Right atrium auricular region (tissue), 2 donors: ENCODE data around the gene HDX. TPM values are rescaled to one million over a fixed set of nuclear protein-coding genes. Genes with fewer than 3 reads are reported as not detected.
"Not testable (repeated sequence)": the region's sequence is repeated elsewhere in the genome, so short reads cannot be mapped to it uniquely, and the experiment has no call there.

ENCODE experiments used
- DNase-seq: peaks from one replicate; pipeline ENCODE4 v3.0.0-alpha.2; 2019; ENCODE audit warnings: low spot score
- H3K27ac ChIP-seq, 2 donors: fragments of 200-600 bp; sonication (generic); 1 replicate in 1 of 2; 2 replicates in 1 of 2; pipeline ENCODE4 v1.5.1; 2016 to 2019
- H3K27me3 ChIP-seq, 2 donors: fragments of 200-600 bp; sonication (generic); one replicate each; pipeline versions ENCODE4 v1.5.1 to v1.6.0; 2017 to 2019
- H3K36me3 ChIP-seq: fragments of 200-600 bp; sonication (generic); one replicate; pipeline ENCODE4 v1.5.1; 2016
- H3K4me1 ChIP-seq, 2 donors: fragments of 200-600 bp; sonication (generic); one replicate each; pipeline versions ENCODE4 v1.5.1 to v1.6.0; 2017 to 2019
- H3K4me3 ChIP-seq, 2 donors: fragments of 200-600 bp; sonication (generic); 1 replicate in 1 of 2; 2 replicates in 1 of 2; pipeline ENCODE4 v1.5.1; 2017 to 2019; ENCODE audit warnings: mild to moderate bottlenecking in 1 of 2, moderate library complexity in 1 of 2
- H3K9me3 ChIP-seq, 2 donors: fragments of 200-600 bp; sonication (generic); one replicate each; pipeline ENCODE4 v1.5.1; 2019
- total RNA-seq, 2 donors: library from RNA; depleted of rRNA; stranded (reverse); fragments of >200 nt; gene quantifications; one replicate each; pipeline ENCODE4 v1.1.0, GENCODE V29; 2016
- TF ChIP-seq, protein P1 (sequence below), 2 donors: fragments of 200-600 bp; sonication (generic); IDR thresholded peaks; one replicate each; pipeline ENCODE4 v1.5.1; 2019; ENCODE audit warnings: antibody characterized with exemption in 2 of 2

HDX gene
- total RNA-seq, 2 donors from 2014 or later, result 2.9 to 3.0 TPM

DNA sequence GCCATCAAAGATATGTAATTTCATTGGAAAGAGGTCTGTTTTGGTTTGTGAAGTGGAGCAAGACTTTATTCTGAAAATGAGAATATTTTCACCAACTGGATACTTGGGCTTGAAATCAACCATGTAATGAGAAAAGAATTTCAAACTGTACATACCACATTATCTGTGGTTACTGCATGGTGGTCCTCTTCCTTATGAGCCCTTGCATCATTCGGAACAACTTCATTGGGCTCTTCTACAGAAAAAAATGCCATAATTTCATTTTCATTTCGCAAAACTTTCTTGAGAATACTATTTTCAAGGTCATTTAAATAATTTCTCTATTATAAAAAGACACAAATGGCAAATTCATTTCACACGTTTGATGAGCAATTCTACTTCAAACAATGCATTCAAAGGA is 165.6 kb downstream of the HDX start:
- Histone ChIP-seq H3K9me3 (no peaks in the 10 kb centered on the region), H3K4me1 (no peaks in the 10 kb centered on the region), H3K4me3 (no peak overlapping the region), H3K36me3 (no peaks in the 10 kb centered on the region), H3K27ac (no peak overlapping the region), H3K27me3 (no peaks in the 10 kb centered on the region)
- TF ChIP-seq, protein P1, sequence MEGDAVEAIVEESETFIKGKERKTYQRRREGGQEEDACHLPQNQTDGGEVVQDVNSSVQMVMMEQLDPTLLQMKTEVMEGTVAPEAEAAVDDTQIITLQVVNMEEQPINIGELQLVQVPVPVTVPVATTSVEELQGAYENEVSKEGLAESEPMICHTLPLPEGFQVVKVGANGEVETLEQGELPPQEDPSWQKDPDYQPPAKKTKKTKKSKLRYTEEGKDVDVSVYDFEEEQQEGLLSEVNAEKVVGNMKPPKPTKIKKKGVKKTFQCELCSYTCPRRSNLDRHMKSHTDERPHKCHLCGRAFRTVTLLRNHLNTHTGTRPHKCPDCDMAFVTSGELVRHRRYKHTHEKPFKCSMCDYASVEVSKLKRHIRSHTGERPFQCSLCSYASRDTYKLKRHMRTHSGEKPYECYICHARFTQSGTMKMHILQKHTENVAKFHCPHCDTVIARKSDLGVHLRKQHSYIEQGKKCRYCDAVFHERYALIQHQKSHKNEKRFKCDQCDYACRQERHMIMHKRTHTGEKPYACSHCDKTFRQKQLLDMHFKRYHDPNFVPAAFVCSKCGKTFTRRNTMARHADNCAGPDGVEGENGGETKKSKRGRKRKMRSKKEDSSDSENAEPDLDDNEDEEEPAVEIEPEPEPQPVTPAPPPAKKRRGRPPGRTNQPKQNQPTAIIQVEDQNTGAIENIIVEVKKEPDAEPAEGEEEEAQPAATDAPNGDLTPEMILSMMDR (IDR thresholded peaks at IDR 0.05), result no peak
- no peak for DNase-seq

DNA sequence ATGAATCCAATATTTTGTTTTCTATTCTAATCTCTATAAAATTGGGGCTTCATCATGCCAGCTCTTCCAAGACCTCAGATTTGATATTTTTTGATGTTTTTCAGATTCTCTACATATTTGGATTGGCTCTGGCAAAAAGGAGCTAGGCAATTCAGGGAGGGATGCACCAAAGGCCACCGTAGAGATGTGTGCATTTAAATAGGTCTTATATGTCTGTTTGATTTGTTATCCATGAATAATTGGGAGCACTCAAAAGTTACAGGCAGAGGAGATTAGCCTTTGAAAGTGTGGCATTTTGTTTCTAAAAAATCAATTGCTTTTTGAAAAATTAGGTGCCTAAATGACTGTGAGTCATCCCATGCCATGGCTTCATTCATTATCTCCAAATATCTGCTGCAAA is 167.1 kb downstream of the HDX start:
- H3K27ac ChIP-seq, result no peak overlapping the region
- DNase-seq, result no peak
- no peaks in the 10 kb centered on the region for H3K4me1 ChIP-seq
- TF ChIP-seq, protein P1 (IDR thresholded peaks at IDR 0.05), result no peak
- H3K27me3 ChIP-seq, result no peaks in the 10 kb centered on the region
- H3K4me3 ChIP-seq, result no peak overlapping the region
- H3K9me3 ChIP-seq, result no peaks in the 10 kb centered on the region
- no peaks in the 10 kb centered on the region for H3K36me3 ChIP-seq

DNA sequence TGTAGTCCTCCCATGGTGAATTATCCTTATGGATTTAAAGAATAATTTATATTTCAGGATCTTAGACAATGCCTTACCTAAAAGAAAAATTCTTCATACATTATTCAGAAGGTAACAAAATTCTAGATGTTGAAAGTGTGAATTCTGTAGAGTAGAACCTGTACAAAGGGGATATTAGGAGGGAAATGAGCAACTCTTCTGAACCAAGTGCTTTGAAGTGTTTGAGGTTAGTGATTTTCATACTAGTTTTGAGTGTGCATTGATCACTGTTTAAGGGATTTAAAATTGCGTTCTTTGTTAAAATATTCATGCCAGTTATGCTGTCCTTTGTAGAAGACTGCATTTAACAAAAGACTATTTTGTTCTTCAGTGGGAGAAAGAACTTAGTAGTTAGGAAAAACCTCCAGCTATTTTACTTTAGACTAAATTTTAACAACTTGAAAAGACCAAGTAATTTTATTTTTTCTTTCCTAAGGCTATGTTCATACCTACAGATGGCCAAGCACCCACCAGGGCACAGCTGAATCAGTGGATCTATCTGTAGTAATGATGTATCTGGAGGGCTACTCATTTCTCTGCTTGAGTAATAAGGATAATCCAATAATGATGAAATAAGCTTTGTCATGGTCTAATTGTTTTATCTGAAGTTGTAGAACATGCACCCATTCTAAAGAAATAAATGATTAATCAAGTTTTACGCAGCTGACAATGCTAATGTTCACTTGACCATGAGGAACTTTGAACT is 180.0 kb downstream of the HDX start:
- no peaks in the 10 kb centered on the region for H3K36me3 ChIP-seq
- H3K27ac ChIP-seq, result no peak overlapping the region
- no peak for DNase-seq
- no peaks in the 10 kb centered on the region for H3K27me3 ChIP-seq
- no peaks in the 10 kb centered on the region for H3K4me1 ChIP-seq
- H3K9me3 ChIP-seq, result no peaks in the 10 kb centered on the region
- TF ChIP-seq, protein P1 (IDR thresholded peaks at IDR 0.05), result no peak
- H3K4me3 ChIP-seq, result no peak overlapping the region

DNA sequence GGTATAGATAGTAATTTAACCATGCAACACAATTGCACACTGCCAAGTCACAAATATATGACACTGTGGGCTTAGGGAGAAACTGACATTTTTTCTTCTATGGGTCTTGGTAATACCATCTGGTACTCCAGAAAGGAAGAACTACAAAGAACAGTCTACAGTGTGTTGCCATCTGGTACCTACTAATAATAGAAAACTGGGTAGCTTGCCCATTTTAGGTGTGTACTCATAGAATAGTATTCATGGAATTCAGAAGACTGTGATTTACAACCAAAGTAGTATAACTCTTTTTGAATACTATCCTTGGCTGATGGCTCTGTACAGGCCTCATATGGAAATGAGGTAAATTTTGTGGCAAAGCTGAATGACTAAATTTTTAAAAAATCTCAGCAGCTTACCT is 181.6 kb downstream of the HDX start:
- Histone ChIP-seq H3K36me3 (no peaks in the 10 kb centered on the region), H3K4me3 (no peak overlapping the region), H3K27ac (no peak overlapping the region), H3K27me3 (no peaks in the 10 kb centered on the region), H3K9me3 (peaks cover 0 to 8% of the 10 kb centered on the region in 2 donors), H3K4me1 (no peaks in the 10 kb centered on the region)
- DNase-seq, result no peak
- TF ChIP-seq, protein P1 (IDR thresholded peaks at IDR 0.05), result no peak

DNA sequence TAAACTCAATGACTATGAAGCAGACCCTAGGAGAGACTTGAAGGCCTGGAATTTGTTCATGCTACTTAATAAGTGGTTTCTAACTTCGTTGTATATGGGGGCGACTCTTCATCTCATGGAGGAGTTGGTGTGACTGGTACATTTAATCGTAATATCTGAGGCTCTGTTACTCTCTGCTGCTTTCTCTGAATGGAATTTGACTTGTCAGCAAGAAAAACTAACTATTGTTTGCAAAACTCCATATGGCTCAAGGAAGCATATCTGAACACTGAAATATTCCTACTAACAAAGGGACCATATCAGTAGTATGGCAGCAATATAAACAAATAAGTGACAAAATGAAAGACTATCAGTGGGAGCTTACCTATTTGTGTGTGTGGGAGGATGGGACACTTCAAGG is 182.2 kb downstream of the HDX start:
- Histone ChIP-seq H3K9me3 (peaks cover 0 to 11% of the 10 kb centered on the region in 2 donors), H3K27ac (no peak overlapping the region), H3K27me3 (no peaks in the 10 kb centered on the region), H3K4me1 (no peaks in the 10 kb centered on the region), H3K4me3 (no peak overlapping the region), H3K36me3 (no peaks in the 10 kb centered on the region)
- TF ChIP-seq, protein P1 (IDR thresholded peaks at IDR 0.05), result no peak
- no peak for DNase-seq

DNA sequence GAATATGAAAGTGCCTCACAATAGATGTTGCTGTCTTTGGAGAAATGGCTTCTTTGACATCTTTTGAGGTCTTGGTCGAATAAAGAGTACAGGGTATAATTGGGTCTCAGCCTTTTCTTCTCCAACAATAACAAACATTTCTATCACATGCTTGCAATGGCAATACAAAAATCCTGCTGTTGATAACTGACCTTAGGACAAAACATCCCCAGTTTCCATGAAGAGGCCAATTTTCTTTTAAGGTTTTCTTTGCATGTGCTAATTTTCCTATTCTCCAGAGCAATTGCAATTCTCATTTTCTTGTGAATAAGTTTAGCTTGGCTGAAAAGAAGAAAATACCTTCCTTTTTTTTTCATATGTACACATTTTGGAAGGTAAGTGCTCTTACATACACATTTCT is 183.6 kb downstream of the HDX start:
- TF ChIP-seq, protein P1 (IDR thresholded peaks at IDR 0.05), result no peak
- Histone ChIP-seq H3K27me3 (no peaks in the 10 kb centered on the region), H3K36me3 (no peaks in the 10 kb centered on the region), H3K4me1 (no peaks in the 10 kb centered on the region), H3K27ac (no peak overlapping the region), H3K9me3 (peaks cover 0 to 13% of the 10 kb centered on the region in 2 donors), H3K4me3 (no peak overlapping the region)
- no peak for DNase-seq

DNA sequence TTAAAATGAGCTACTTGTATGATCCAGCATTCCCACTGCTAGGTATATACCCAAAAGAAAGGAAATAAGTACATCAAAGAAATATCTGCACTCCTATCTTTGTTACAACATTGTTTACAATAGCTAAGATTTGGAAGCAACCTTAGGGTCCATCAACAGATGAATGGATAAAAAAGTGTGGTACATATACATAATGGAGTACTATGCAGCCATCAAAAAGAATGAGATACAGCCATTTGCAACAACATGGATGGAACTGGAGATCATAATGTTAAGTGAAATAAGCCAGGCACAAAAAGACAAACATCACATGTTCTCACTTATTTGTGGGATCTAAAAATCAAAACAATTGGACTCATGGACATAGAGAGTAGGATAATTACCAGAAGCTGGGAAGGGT is 186.3 kb downstream of the HDX start:
- not testable (repeated sequence) for H3K27me3 ChIP-seq, H3K36me3 ChIP-seq, H3K4me3 ChIP-seq, H3K27ac ChIP-seq, DNase-seq, H3K4me1 ChIP-seq
- peaks cover 0 to 13% of the 10 kb centered on the region in 2 donors for H3K9me3 ChIP-seq
